Neural cell (in vitro differentiated cells): ENCODE results near the gene TICAM1. TPM values are rescaled to one million over a fixed set of nuclear protein-coding genes. Genes with fewer than 3 reads are reported as not detected.
"Not testable (repeated sequence)": the region's sequence is repeated elsewhere in the genome, so short reads cannot be mapped to it uniquely, and the experiment has no call there.

ENCODE experiments used
- H2AFZ ChIP-seq: fragments of 200-600, 300-800 bp; sonication (generic), shearing (Covaris generic); 2 replicates; pipeline ENCODE4 v1.6.0; 2014; ENCODE audit warnings: low read depth, mild to moderate bottlenecking, antibody characterized with exemption, low read length, moderate library complexity
- H3F3A ChIP-seq: fragments of 200-600 bp; shearing (Covaris generic); 2 replicates; pipeline ENCODE4 v1.6.1; 2016; ENCODE audit warnings: mild to moderate bottlenecking, moderate library complexity, mixed read lengths, antibody characterized with exemption, low read length; ENCODE audit not compliant: insufficient read depth, poor library complexity, severe bottlenecking
- H3K27ac ChIP-seq: fragments of 200-600, 300-800 bp; sonication (generic), shearing (Covaris generic); 2 replicates; pipeline ENCODE4 v1.5.1; 2014; ENCODE audit warnings: mild to moderate bottlenecking, low read length, moderate library complexity
- H3K27me3 ChIP-seq: fragments of 300-800, 200-600 bp; sonication (generic), shearing (Covaris generic); 2 replicates; pipeline ENCODE4 v1.6.0; 2014; ENCODE audit warnings: mild to moderate bottlenecking, low read depth, low read length, moderate library complexity; ENCODE audit not compliant: insufficient read depth
- H3K36me3 ChIP-seq: fragments of 300-800, 200-600 bp; sonication (generic), shearing (Covaris generic); 2 replicates; pipeline ENCODE4 v1.5.1; 2014; ENCODE audit warnings: mild to moderate bottlenecking, antibody characterized with exemption, low read length, moderate library complexity; ENCODE audit not compliant: insufficient read depth
- H3K4me2 ChIP-seq: fragments of 300-800, 200-600 bp; sonication (generic), shearing (Covaris generic); 2 replicates; pipeline ENCODE4 v1.6.0; 2014; ENCODE audit warnings: mild to moderate bottlenecking, low read length
- H3K4me3 ChIP-seq: fragments of 300-800, 200-600 bp; sonication (generic), shearing (Covaris generic); 2 replicates; pipeline ENCODE4 v1.5.1; 2014; ENCODE audit warnings: mild to moderate bottlenecking, low read length, moderate library complexity
- H3K79me2 ChIP-seq: fragments of 200-600 bp; shearing (Covaris generic); replicated peaks from 2 replicates; pipeline ENCODE4 v1.6.0; 2014; ENCODE audit warnings: mild to moderate bottlenecking, low read length, moderate library complexity; ENCODE audit not compliant: insufficient read depth
- H3K9ac ChIP-seq: fragments of 300-800, 200-600 bp; sonication (generic), shearing (Covaris generic); 2 replicates; pipeline ENCODE4 v1.6.1; 2016; ENCODE audit warnings: mild to moderate bottlenecking, low read length, mixed read lengths
- H3K9me2 ChIP-seq: fragments of 200-600 bp; shearing (Covaris generic); 2 replicates; pipeline ENCODE4 v1.6.1; 2016; ENCODE audit warnings: mild to moderate bottlenecking, low read length, mixed read lengths; ENCODE audit not compliant: insufficient read depth
- H3K9me3 ChIP-seq: fragments of 200-600, 300-800 bp; sonication (generic), shearing (Covaris generic); 2 replicates; pipeline ENCODE4 v1.6.1; 2016; ENCODE audit warnings: mild to moderate bottlenecking, mixed run types, low read length, moderate library complexity, mixed read lengths
- H4K20me1 ChIP-seq: fragments of 200-600 bp; shearing (Covaris generic); 2 replicates; pipeline ENCODE4 v1.6.1; 2016; ENCODE audit warnings: mild to moderate bottlenecking, mixed run types; ENCODE audit not compliant: insufficient read depth
- CTCF ChIP-seq: fragments of 450-650 bp; IDR thresholded peaks from 2 replicates; pipeline ENCODE4 v1.5.1; 2014; ENCODE audit warnings: antibody characterized with exemption, mild to moderate bottlenecking, moderate library complexity; ENCODE audit not compliant: poor library complexity, severe bottlenecking
- EP300 ChIP-seq: fragments of 450-650 bp; conservative IDR thresholded peaks from 2 replicates; pipeline ENCODE4 v1.6.1; 2014; ENCODE audit warnings: antibody characterized with exemption, mild to moderate bottlenecking, moderate library complexity; ENCODE audit not compliant: poor library complexity, severe bottlenecking
- EZH2 ChIP-seq: fragments of 200-600, 300-800 bp; shearing (Covaris generic), sonication (generic); IDR thresholded peaks from 2 replicates; pipeline ENCODE4 v1.6.1; 2014; ENCODE audit warnings: antibody characterized with exemption, low read length, borderline replicate concordance, mild to moderate bottlenecking; ENCODE audit not compliant: insufficient read depth, poor library complexity, severe bottlenecking
- MXI1 ChIP-seq: fragments of 450-650 bp; conservative IDR thresholded peaks from 2 replicates; pipeline ENCODE4 v1.6.1; 2014; ENCODE audit warnings: antibody characterized with exemption, mild to moderate bottlenecking; ENCODE audit not compliant: poor library complexity, severe bottlenecking
- POLR2AphosphoS5 ChIP-seq: IDR thresholded peaks from 2 replicates; pipeline ENCODE4 v1.6.1; 2012
- RAD21 ChIP-seq: fragments of 450-650 bp; conservative IDR thresholded peaks from 2 replicates; pipeline ENCODE4 v1.6.1; 2014; ENCODE audit warnings: antibody characterized with exemption, mild to moderate bottlenecking, moderate library complexity
- SMC3 ChIP-seq: fragments of 450-650 bp; conservative IDR thresholded peaks from 2 replicates; pipeline ENCODE4 v1.6.1; 2014; ENCODE audit warnings: antibody characterized with exemption, mild to moderate bottlenecking, moderate library complexity; ENCODE audit not compliant: poor library complexity
- TAF1 ChIP-seq: IDR thresholded peaks from 2 replicates; pipeline ENCODE4 v1.6.1; 2012; ENCODE audit warnings: low read depth
- polyA plus RNA-seq: library from polyadenylated mRNA; depleted of rRNA; stranded (reverse); fragments of >200 nt; gene quantifications from 2 replicates; pipeline ENCODE4 v1.2.3, GENCODE V29; 2014
- TF ChIP-seq, protein P1 (sequence below): IDR thresholded peaks from 2 replicates; pipeline ENCODE4 v1.6.1; 2012; ENCODE audit warnings: borderline replicate concordance

TICAM1 gene
- polyA plus RNA-seq, 1 donor from 2014 or later = not detected

DNA sequence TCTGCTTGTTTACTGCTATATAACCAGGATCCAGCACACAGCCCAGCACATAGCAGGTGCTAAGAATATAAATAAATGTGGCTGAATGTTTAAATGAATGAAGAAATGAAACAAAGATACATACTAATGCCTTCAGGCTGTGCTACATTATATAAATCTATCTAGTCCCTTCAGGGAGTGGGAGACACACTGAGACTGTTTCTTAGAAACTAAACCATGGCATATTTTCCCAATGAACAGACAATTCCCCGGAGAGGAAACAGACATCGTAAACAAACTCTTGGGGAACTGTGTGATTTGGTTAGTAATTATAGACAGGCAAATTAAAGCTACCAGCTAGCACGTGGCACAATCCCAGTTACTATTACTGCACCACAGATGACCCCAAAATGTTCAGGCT is 49.7 kb downstream of the TICAM1 start:
- TF ChIP-seq SMC3 (no peak), EZH2 (no peak), EP300 (no peak), CTCF (no peak), RAD21 (no peak), MXI1 (no peak)
- TF ChIP-seq, protein P1, sequence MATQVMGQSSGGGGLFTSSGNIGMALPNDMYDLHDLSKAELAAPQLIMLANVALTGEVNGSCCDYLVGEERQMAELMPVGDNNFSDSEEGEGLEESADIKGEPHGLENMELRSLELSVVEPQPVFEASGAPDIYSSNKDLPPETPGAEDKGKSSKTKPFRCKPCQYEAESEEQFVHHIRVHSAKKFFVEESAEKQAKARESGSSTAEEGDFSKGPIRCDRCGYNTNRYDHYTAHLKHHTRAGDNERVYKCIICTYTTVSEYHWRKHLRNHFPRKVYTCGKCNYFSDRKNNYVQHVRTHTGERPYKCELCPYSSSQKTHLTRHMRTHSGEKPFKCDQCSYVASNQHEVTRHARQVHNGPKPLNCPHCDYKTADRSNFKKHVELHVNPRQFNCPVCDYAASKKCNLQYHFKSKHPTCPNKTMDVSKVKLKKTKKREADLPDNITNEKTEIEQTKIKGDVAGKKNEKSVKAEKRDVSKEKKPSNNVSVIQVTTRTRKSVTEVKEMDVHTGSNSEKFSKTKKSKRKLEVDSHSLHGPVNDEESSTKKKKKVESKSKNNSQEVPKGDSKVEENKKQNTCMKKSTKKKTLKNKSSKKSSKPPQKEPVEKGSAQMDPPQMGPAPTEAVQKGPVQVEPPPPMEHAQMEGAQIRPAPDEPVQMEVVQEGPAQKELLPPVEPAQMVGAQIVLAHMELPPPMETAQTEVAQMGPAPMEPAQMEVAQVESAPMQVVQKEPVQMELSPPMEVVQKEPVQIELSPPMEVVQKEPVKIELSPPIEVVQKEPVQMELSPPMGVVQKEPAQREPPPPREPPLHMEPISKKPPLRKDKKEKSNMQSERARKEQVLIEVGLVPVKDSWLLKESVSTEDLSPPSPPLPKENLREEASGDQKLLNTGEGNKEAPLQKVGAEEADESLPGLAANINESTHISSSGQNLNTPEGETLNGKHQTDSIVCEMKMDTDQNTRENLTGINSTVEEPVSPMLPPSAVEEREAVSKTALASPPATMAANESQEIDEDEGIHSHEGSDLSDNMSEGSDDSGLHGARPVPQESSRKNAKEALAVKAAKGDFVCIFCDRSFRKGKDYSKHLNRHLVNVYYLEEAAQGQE = no peak
- no peak overlapping the region for H3K4me2 ChIP-seq
- no peaks in the 10 kb centered on the region for H4K20me1 ChIP-seq
- H3K27me3 ChIP-seq = no peaks in the 10 kb centered on the region
- no peak overlapping the region for H2AFZ ChIP-seq
- H3K9me3 ChIP-seq = no peaks in the 10 kb centered on the region
- no peak overlapping the region for H3K4me3 ChIP-seq
- no peak overlapping the region for H3K27ac ChIP-seq
- no peaks in the 10 kb centered on the region for H3F3A ChIP-seq
- H3K79me2 ChIP-seq = no peaks in the 10 kb centered on the region
- H3K9ac ChIP-seq = no peak overlapping the region
- no peaks in the 10 kb centered on the region for H3K9me2 ChIP-seq
- H3K36me3 ChIP-seq = no peaks in the 10 kb centered on the region

DNA sequence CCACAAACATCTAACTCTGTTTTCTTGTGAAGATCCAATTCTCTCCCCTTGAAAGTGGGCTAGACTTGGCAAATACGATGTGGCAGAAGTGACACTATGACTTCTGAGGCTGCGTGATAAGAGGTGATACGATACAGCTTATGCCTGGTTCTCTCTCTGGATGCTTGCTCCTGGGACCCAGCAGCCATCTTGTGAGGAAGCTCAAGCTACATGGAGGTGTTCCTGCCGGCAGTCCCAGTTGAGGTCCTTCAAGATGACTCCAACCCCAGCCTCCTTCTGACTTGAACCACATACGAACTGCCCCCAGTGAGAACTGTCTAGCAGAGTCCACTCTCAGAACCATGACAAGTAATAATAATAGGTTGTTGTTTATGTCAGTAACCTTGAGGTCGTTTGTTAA is 50.7 kb downstream of the TICAM1 start:
- no peaks in the 10 kb centered on the region for H3K27me3 ChIP-seq
- no peaks in the 10 kb centered on the region for H3K36me3 ChIP-seq
- no peak overlapping the region for H3K4me2 ChIP-seq
- no peak overlapping the region for H3K27ac ChIP-seq
- H2AFZ ChIP-seq = no peak overlapping the region
- H3K79me2 ChIP-seq = no peaks in the 10 kb centered on the region
- TF ChIP-seq, protein P1 = no peak
- no peak for TF ChIP-seq POLR2AphosphoS5
- TF ChIP-seq EP300 = no peak
- TF ChIP-seq MXI1 = no peak
- no peak for TF ChIP-seq SMC3
- no peak for TF ChIP-seq TAF1
- H3K9me2 ChIP-seq = no peaks in the 10 kb centered on the region
- no peak overlapping the region for H3K9ac ChIP-seq
- no peaks in the 10 kb centered on the region for H3K9me3 ChIP-seq
- no peak overlapping the region for H3K4me3 ChIP-seq
- H4K20me1 ChIP-seq = no peaks in the 10 kb centered on the region
- no peaks in the 10 kb centered on the region for H3F3A ChIP-seq

GRCh38 chr19:4778124-4778523 is 53.4 kb downstream of the TICAM1 start:
- H3K4me3 ChIP-seq, H3K79me2 ChIP-seq, H2AFZ ChIP-seq, H3K27me3 ChIP-seq, H3K9me2 ChIP-seq, H3K4me2 ChIP-seq, H3F3A ChIP-seq, H4K20me1 ChIP-seq, H3K9ac ChIP-seq, H3K36me3 ChIP-seq, H3K9me3 ChIP-seq, H3K27ac ChIP-seq: not testable (repeated sequence)
